IMR-90 (cell line): Measurements from ENCODE around the gene IL18. TPM values are rescaled to one million over a fixed set of nuclear protein-coding genes. Genes with fewer than 3 reads are reported as not detected.
A peak's percentile ranks its signal among the peaks of the same experiment; 100 is the strongest.

ENCODE experiments used
- ATAC-seq: fragments of 200-7000 bp; cut with Tn5 transposase; 2 replicates; pipeline ENCODE4 v1.9.1; 2020; ENCODE audit warnings: low read depth, mild to moderate bottlenecking, moderate library complexity
- BruUV-seq: library from RNA; stranded (reverse); fragments of 400-500 nt; replicated peaks from 2 replicates; lab custom pipeline; 2021; lab: Mats Ljungman, UMichigan
- CTCF ChIA-PET: fragments of 300-600 bp; formaldehyde crosslinking; extraction: SDS; loops from one replicate; lab custom pipeline; 2021; ENCODE audit warnings: antibody characterized with exemption; lab: Yijun Ruan, JAX
- POLR2A ChIA-PET: fragments of 300-600 bp; sonication (Branson Sonifier 250); formaldehyde crosslinking; loops from one replicate; lab custom pipeline; 2022; ENCODE audit warnings: antibody characterized with exemption; ENCODE audit not compliant: unreplicated experiment; lab: Charles Lee
- DNase-seq: peaks from one replicate; pipeline ENCODE4 v3.0.0; 2013
- H2AFZ ChIP-seq: replicated peaks from 2 replicates; pipeline ENCODE3; 2013; ENCODE audit warnings: low read length, mild to moderate bottlenecking; ENCODE audit not compliant: poor library complexity
- H2AK5ac ChIP-seq: 2 replicates; pipeline ENCODE4 v1.6.1; 2013; ENCODE audit warnings: low read depth, low read length, inconsistent platforms
- H2AK9ac ChIP-seq: replicated peaks from 2 replicates; pipeline ENCODE3; 2013; ENCODE audit warnings: mild to moderate bottlenecking, low read depth, low read length, moderate library complexity; ENCODE audit not compliant: poor library complexity
- H2BK120ac ChIP-seq: 2 replicates; pipeline ENCODE4 v1.6.1; 2013; ENCODE audit warnings: low read depth, low read length, inconsistent platforms
- H2BK15ac ChIP-seq: 3 replicates; pipeline ENCODE4 v1.6.1; 2013; ENCODE audit warnings: low read depth, low read length, inconsistent platforms
- H2BK20ac ChIP-seq: 2 replicates; pipeline ENCODE4 v1.6.1; 2013; ENCODE audit warnings: low read depth, mild to moderate bottlenecking, inconsistent platforms, low read length, moderate library complexity
- H2BK5ac ChIP-seq: 2 replicates; pipeline ENCODE4 v1.6.1; 2013; ENCODE audit warnings: mild to moderate bottlenecking, low read depth, low read length, inconsistent platforms; ENCODE audit not compliant: poor library complexity, severe bottlenecking
- H3K14ac ChIP-seq: replicated peaks from 2 replicates; pipeline ENCODE4 v1.6.1; 2013; ENCODE audit warnings: low read depth, low read length, inconsistent platforms
- H3K18ac ChIP-seq: 2 replicates; pipeline ENCODE4 v1.6.1; 2013; ENCODE audit warnings: low read depth, low read length, control low read depth
- H3K23ac ChIP-seq: 2 replicates; pipeline ENCODE4 v1.6.1; 2013; ENCODE audit warnings: low read depth, low read length, inconsistent platforms
- H3K27ac ChIP-seq: 2 replicates; pipeline ENCODE4 v1.5.1; 2013; ENCODE audit warnings: mild to moderate bottlenecking, control low read depth, low read length; ENCODE audit not compliant: insufficient read depth
- H3K27me3 ChIP-seq: 2 replicates; pipeline ENCODE4 v1.6.1; 2013; ENCODE audit warnings: low read length; ENCODE audit not compliant: control insufficient read depth, insufficient read depth
- H3K36me3 ChIP-seq: 2 replicates; pipeline ENCODE4 v1.6.1; 2013; ENCODE audit warnings: low read length, mixed read lengths; ENCODE audit not compliant: control insufficient read depth, insufficient read depth
- H3K4ac ChIP-seq: 2 replicates; pipeline ENCODE4 v1.6.1; 2013; ENCODE audit warnings: low read depth, low read length, inconsistent platforms
- H3K4me1 ChIP-seq: 2 replicates; pipeline ENCODE4 v1.6.1; 2013; ENCODE audit warnings: low read length, mixed read lengths; ENCODE audit not compliant: control insufficient read depth, insufficient read depth
- H3K4me2 ChIP-seq: 2 replicates; pipeline ENCODE4 v1.6.1; 2013; ENCODE audit warnings: low read depth, mild to moderate bottlenecking, control low read depth, low read length, moderate library complexity
- H3K4me3 ChIP-seq: 2 replicates; pipeline ENCODE4 v1.5.1; 2013; ENCODE audit warnings: low read depth, mild to moderate bottlenecking, control low read depth, low read length, moderate library complexity; ENCODE audit not compliant: insufficient read depth
- H3K56ac ChIP-seq: 2 replicates; pipeline ENCODE4 v1.6.1; 2013; ENCODE audit warnings: low read length, inconsistent platforms; ENCODE audit not compliant: insufficient read depth; ENCODE audit errors: extremely low read depth
- H3K79me1 ChIP-seq, 2 experiments: 2 replicates each; pipeline ENCODE4 v1.6.1; 2013; ENCODE audit warnings: low read length in 2 of 2, inconsistent platforms in 1 of 2, low read depth in 1 of 2
- H3K9ac ChIP-seq: 2 replicates; pipeline ENCODE4 v1.6.1; 2013; ENCODE audit warnings: low read depth, low read length, control low read depth
- H3K9me1 ChIP-seq: 2 replicates; pipeline ENCODE4 v1.6.1; 2013; ENCODE audit warnings: low read length, inconsistent platforms; ENCODE audit not compliant: insufficient read depth
- H3K9me3 ChIP-seq: 2 replicates; pipeline ENCODE4 v1.6.1; 2013; ENCODE audit warnings: low read length; ENCODE audit not compliant: control insufficient read depth, insufficient read depth
- H4K20me1 ChIP-seq: 2 replicates; pipeline ENCODE4 v1.6.1; 2013; ENCODE audit warnings: low read length, inconsistent platforms; ENCODE audit not compliant: insufficient read depth
- H4K5ac ChIP-seq: 2 replicates; pipeline ENCODE4 v1.6.1; 2013; ENCODE audit warnings: mild to moderate bottlenecking, low read depth, low read length, control low read depth
- H4K8ac ChIP-seq, 2 experiments: 2 replicates each; pipeline ENCODE4 v1.6.1; 2013; ENCODE audit warnings: low read depth in 2 of 2, low read length in 2 of 2, control low read depth in 1 of 2, inconsistent platforms in 1 of 2
- H4K91ac ChIP-seq: 2 replicates; pipeline ENCODE4 v1.6.1; 2013; ENCODE audit warnings: low read depth, low read length, inconsistent platforms; ENCODE audit not compliant: insufficient read depth
- CEBPB ChIP-seq: IDR thresholded peaks from 2 replicates; pipeline ENCODE4 v1.6.1; 2012; ENCODE audit warnings: low read depth, low read length, improper control_type of control experiment
- CHD1 ChIP-seq: IDR thresholded peaks from 2 replicates; pipeline ENCODE4 v1.6.1; 2012; ENCODE audit warnings: low read depth, low read length, improper control_type of control experiment
- CTCF ChIP-seq: conservative IDR thresholded peaks from 2 replicates; pipeline ENCODE4 v1.5.1; 2012; ENCODE audit warnings: mild to moderate bottlenecking, low read depth, low read length, improper control_type of control experiment
- ELK1 ChIP-seq: fragments of 150-350 bp; IDR thresholded peaks from 2 replicates; pipeline ENCODE4 v1.6.1; 2016; ENCODE audit warnings: low read depth, mild to moderate bottlenecking, low read length, moderate library complexity, borderline replicate concordance
- MAZ ChIP-seq: IDR thresholded peaks from 2 replicates; pipeline ENCODE4 v1.6.1; 2012; ENCODE audit warnings: low read depth, mild to moderate bottlenecking, low read length, improper control_type of control experiment, moderate library complexity, borderline replicate concordance
- NFE2L2 ChIP-seq: fragments of 150-350 bp; IDR thresholded peaks from 2 replicates; pipeline ENCODE4 v1.6.1; 2016; ENCODE audit warnings: low read depth, mild to moderate bottlenecking, low read length
- POLR2A ChIP-seq: IDR thresholded peaks from 2 replicates; pipeline ENCODE4 v1.6.1; 2012; ENCODE audit warnings: mild to moderate bottlenecking, low read depth, low read length
- RAD21 ChIP-seq: IDR thresholded peaks from 2 replicates; pipeline ENCODE4 v1.6.1; 2012; ENCODE audit warnings: low read length, improper control_type of control experiment
- RCOR1 ChIP-seq: IDR thresholded peaks from 2 replicates; pipeline ENCODE4 v1.6.1; 2012; ENCODE audit warnings: mild to moderate bottlenecking, low read length, improper control_type of control experiment; ENCODE audit not compliant: insufficient replicate concordance
- SMC3 ChIP-seq: fragments of 150-350 bp; IDR thresholded peaks from 2 replicates; pipeline ENCODE4 v1.6.1; 2016; ENCODE audit warnings: low read depth, mild to moderate bottlenecking, antibody characterized with exemption, low read length, moderate library complexity
- whole genome bisulfite sequencing, 2 experiments: methylation state at CpG; one replicate each; pipeline versions ENCODE4 v1.1.5 to v1.1.7; 2013; ENCODE audit warnings: missing lambda C conversion rate in 2 of 2; ENCODE audit not compliant: insufficient read length in 1 of 2; ENCODE audit errors: extremely low coverage in 2 of 2; 5-methylcytosine and 5-hydroxymethylcytosine counted together
- dilution Hi-C: fragments of 300-500 bp; cut with HindIII; formaldehyde crosslinking; loops from one replicate; pipeline ENCODE4 v1.14.3; 2018; ENCODE audit warnings: low sequenced_read_pairs; ENCODE audit not compliant: unreplicated experiment
- in situ Hi-C: fragments of 300-500 bp; cut with MboI; formaldehyde crosslinking; loops from 3 replicates; pipeline ENCODE4 v1.14.3; 2019; ENCODE audit warnings: low sequenced_read_pairs, inconsistent platforms, mixed read lengths
- intact Hi-C: fragments of 100-400 bp; cut with micrococcal nuclease; formaldehyde crosslinking; loops from 2 replicates; pipeline ENCODE4 v1.10.0; 2022
- polyA plus RNA-seq, 3 experiments: library from polyadenylated mRNA; depleted of rRNA; stranded (reverse); fragments of >200 nt; gene quantifications; 2 replicates each; pipeline ENCODE4 v1.2.3, GENCODE V29; 2012; ENCODE audit warnings: low replicate concordance in 1 of 3
- total RNA-seq: library from RNA; depleted of rRNA; stranded (reverse); fragments of >200 nt; gene quantifications from 2 replicates; pipeline ENCODE4 v1.2.3, GENCODE V29; 2012

Gene IL18
- total and polyA plus RNA-seq, 2 of the 4 experiments (the other 2 are of a cell fraction): 0.54 to 0.96 TPM

GRCh38 chr11:112175599-112175952, 11.7 kb upstream of the IL18 start:
- Histone ChIP-seq H4K5ac (no peak overlapping the region), H3K4me1 (peaks cover 4% of the 10 kb centered on the region; the same call in 1 of the 2 replicates), H3K27ac (no peak overlapping the region), H3K4ac (no peak overlapping the region), H3K79me1 (no peaks in the 10 kb centered on the region), H3K56ac (no peak overlapping the region), H3K14ac (no peak overlapping the region), H2AFZ (peak overlapping the region; percentile 81), H3K18ac (no peak overlapping the region), H3K27me3 (peaks cover 3% of the 10 kb centered on the region; the same call in 1 of the 2 replicates), H2AK9ac (no peak overlapping the region), H2AK5ac (no peak overlapping the region), H4K20me1 (no peaks in the 10 kb centered on the region), H2BK20ac (no peak overlapping the region), H3K23ac (no peak overlapping the region), H3K36me3 (no peaks in the 10 kb centered on the region), H2BK5ac (no peak overlapping the region), H3K9me3 (no peaks in the 10 kb centered on the region), H4K91ac (no peak overlapping the region), H3K9ac (peak overlapping the region; percentile 18; the same call in 1 of the 2 replicates), H3K4me3 (peak overlapping the region; percentile 37; the same call in 1 of the 2 replicates), H3K4me2 (peak overlapping the region; percentile 93), H2BK120ac (no peak overlapping the region), H2BK15ac (no peak overlapping the region; the same call in 2 of the 3 replicates), H4K8ac (0 out of 4 replicates have a peak overlapping the region, but pooled peaks of 1 of the 2 experiments have one; percentile 7), H3K9me1 (no peaks in the 10 kb centered on the region)
- no CpG with 5 or more reads among the region's 4 CpGs for WGBS, 2 experiments
- ATAC-seq (peak; percentile 38), DNase-seq (no peak)
- no TSS peak for BruUV-seq
- intact Hi-C loops: loop anchor here (1.0 to 5.0 kb wide), 4 partner anchors 37 to 101 kb away; partner anchors contain the start of genes NKAPD1, PIH1D2, SDHD and TIMM8B
- in situ Hi-C loops: no loop called here
- ChIA-PET POLR2A (no interaction called here), CTCF (interaction anchor here (0.6 to 1.4 kb wide), 8 partner anchors 13 to 79 kb away, joined by 3 to 13 read pairs (median 4); no protein-coding TSS in a partner anchor)
- TF ChIP-seq POLR2A (no peak), SMC3 (no peak), RCOR1 (no peak), CTCF (no peak), ELK1 (no peak), NFE2L2 (no peak), RAD21 (no peak), CHD1 (no peak), MAZ (no peak), CEBPB (no peak)
- dilution Hi-C loops: no loop called here
